K562 (cell line): ENCODE measurements around the gene MOB1A. TPM values are rescaled to one million over a fixed set of nuclear protein-coding genes. Genes with fewer than 3 reads are reported as not detected.

Experiments used
- BCOR ChIP-seq: fragments of 450-650 bp; IDR thresholded peaks from 2 replicates; pipeline ENCODE4 v1.6.1; 2016
- ID3 ChIP-seq, 2 experiments: fragments of 250-450 bp in 1 of 2; fragments of 450-650 bp in 1 of 2; sonication (Bioruptor Pico) in 1 of 2; IDR thresholded peaks; 2 replicates each; pipeline versions ENCODE4 v1.6.1 to v1.8.0; 2016 to 2021; ENCODE audit warnings: mild to moderate bottlenecking in 2 of 2, moderate library complexity in 2 of 2, missing compliant biosample characterization in 1 of 2, missing genetic modification characterization in 1 of 2
- L3MBTL2 ChIP-seq: fragments of 450-650 bp; IDR thresholded peaks from 2 replicates; pipeline ENCODE4 v1.6.1; 2016; ENCODE audit warnings: mild to moderate bottlenecking, moderate library complexity
- MED1 ChIP-seq: sonication (generic); formaldehyde crosslinking; IDR thresholded peaks from 2 replicates; pipeline ENCODE4 v1.8.1; 2023; ENCODE audit warnings: missing genetic modification reagents, borderline replicate concordance
- RAD21 ChIP-seq, 2 experiments: fragments of 250-450 bp in 1 of 2; fragments of 450-650 bp in 1 of 2; sonication (Bioruptor Pico) in 1 of 2; formaldehyde crosslinking in 1 of 2; IDR thresholded peaks in 1 of 2; conservative IDR thresholded peaks in 1 of 2; 2 replicates each; pipeline versions ENCODE4 v1.4.0 to v1.8.0; 2020 to 2022; ENCODE audit warnings: mild to moderate bottlenecking in 2 of 2, moderate library complexity in 1 of 2
- RAD51 ChIP-seq: fragments of 450-650 bp; IDR thresholded peaks from 2 replicates; pipeline ENCODE4 v1.7.1; 2016; ENCODE audit warnings: low read depth, mild to moderate bottlenecking, borderline replicate concordance
- RBFOX2 ChIP-seq: fragments of 200-400 bp; formaldehyde crosslinking; IDR thresholded peaks from 2 replicates; pipeline ENCODE4 v1.6.1; 2017; ENCODE audit warnings: low read depth, mild to moderate bottlenecking, low read length, moderate library complexity
- TFE3 ChIP-seq: fragments of 450-650 bp; formaldehyde crosslinking; IDR thresholded peaks from 2 replicates; pipeline ENCODE4 v1.4.0; 2020; ENCODE audit warnings: mild to moderate bottlenecking, mixed read lengths
- TOE1 ChIP-seq, 2 experiments: fragments of 450-650 bp in 1 of 2; sonication (generic) in 1 of 2; formaldehyde crosslinking in 1 of 2; IDR thresholded peaks; 2 replicates each; pipeline versions ENCODE4 v1.7.1 to v1.8.0; 2016 to 2022; ENCODE audit warnings: borderline replicate concordance in 2 of 2, mild to moderate bottlenecking in 2 of 2, antibody characterized with exemption in 1 of 2, inconsistent platforms in 1 of 2, low read depth in 1 of 2, missing genetic modification reagents in 1 of 2, moderate library complexity in 1 of 2
- USF1 ChIP-seq: sonication (generic); formaldehyde crosslinking; IDR thresholded peaks from 2 replicates; pipeline ENCODE4 v1.9.0; 2022; ENCODE audit warnings: mild to moderate bottlenecking, missing genetic modification reagents
- polyA plus RNA-seq, 8 experiments: library from polyadenylated mRNA; depleted of rRNA in 4 of 8; stranded (reverse) in 5 of 8; unstranded in 3 of 8; fragments of >200 nt; fragmentation: Nextera tagmentation in 2 of 8; fragmentation: Illumina TruSeq in 1 of 8; extraction: Ambion mirVana in 2 of 8; extraction: Trizol in 1 of 8; gene quantifications; 2 replicates each; pipeline versions ENCODE4 v1.2.1 to v1.2.3, GENCODE V29; 2011 to 2014; ENCODE audit warnings: inconsistent platforms in 1 of 8, missing spikeins in 1 of 8
- total RNA-seq, 7 experiments: library from RNA; depleted of rRNA in 6 of 7; stranded (reverse); fragments of >200 nt in 6 of 7; fragmentation: Illumina TruSeq in 2 of 7; extraction: Trizol in 2 of 7; gene quantifications; 2 replicates each; pipeline versions ENCODE4 v1.2.1 to v1.2.3, GENCODE V29; 2011 to 2021; ENCODE audit warnings: low replicate concordance in 1 of 7
- TF ChIP-seq, protein P1 (sequence below): sonication (generic); formaldehyde crosslinking; IDR thresholded peaks from 2 replicates; pipeline ENCODE4 v1.5.0; 2020; ENCODE audit warnings: missing genetic modification reagents
- TF ChIP-seq, protein P2 (sequence below): fragments of 250-450 bp; sonication (Bioruptor Pico); IDR thresholded peaks from 2 replicates; pipeline ENCODE4 v1.5.0; 2021

MOB1A gene
- total and polyA plus RNA-seq, 9 of the 15 experiments (the other 6 are each of a cell fraction or from before 2014, with no cell fraction given) = 24.8 to 100 (median 60.2) TPM

DNA sequence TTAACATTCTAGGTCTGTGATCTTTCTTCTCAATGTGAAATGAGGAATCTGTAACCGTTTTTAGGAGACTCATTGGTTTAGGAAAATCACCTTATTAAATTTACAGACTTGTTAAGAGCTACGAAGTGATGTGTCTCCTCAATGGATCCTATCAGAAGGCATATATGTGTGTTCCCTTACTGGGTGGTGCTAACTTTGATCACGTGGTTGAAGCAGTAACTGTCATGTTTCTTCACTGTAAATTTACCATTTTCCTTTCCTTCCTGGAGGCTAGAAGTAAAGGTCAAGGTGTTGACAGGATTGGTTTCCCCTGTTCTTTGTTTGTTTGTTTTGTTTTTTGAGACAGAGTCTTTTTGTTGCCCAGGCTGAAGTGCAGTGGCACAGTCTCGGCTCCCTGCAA, 18.4 kb upstream of the MOB1A start (continued):
- peak; percentile 26; the same call in 1 of the 2 replicates for TF ChIP-seq L3MBTL2
- 0 out of 2 replicates have a peak, but pooled peaks have one; percentile 27 for TF ChIP-seq BCOR
- TF ChIP-seq RBFOX2 = 0 out of 2 replicates have a peak, but pooled peaks have one; percentile 40
- peak; percentile 50; the same call in 1 of the 2 replicates for TF ChIP-seq USF1 (CRISPR knock-in tag)
- peak; percentile 97 for TF ChIP-seq TFE3 (CRISPR knock-in tag)
- TF ChIP-seq MED1 = no peak
- TF ChIP-seq RAD21 (CRISPR knock-in tag; conservative IDR thresholded peaks at IDR 0.05 in 1 of 2, IDR thresholded peaks at IDR 0.05 in 1 of 2) = no peak
- TF ChIP-seq RAD51 = peak; percentile 95
- TF ChIP-seq, protein P1, sequence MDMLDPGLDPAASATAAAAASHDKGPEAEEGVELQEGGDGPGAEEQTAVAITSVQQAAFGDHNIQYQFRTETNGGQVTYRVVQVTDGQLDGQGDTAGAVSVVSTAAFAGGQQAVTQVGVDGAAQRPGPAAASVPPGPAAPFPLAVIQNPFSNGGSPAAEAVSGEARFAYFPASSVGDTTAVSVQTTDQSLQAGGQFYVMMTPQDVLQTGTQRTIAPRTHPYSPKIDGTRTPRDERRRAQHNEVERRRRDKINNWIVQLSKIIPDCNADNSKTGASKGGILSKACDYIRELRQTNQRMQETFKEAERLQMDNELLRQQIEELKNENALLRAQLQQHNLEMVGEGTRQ (CRISPR knock-in tag) = peak; percentile 75
- TF ChIP-seq TOE1 (IDR thresholded peaks at IDR 0.05; ENCODE audit: borderline replicate concordance) = peak; percentile 96
- no peak for TF ChIP-seq TOE1 (CRISPR knock-in tag; IDR thresholded peaks at IDR 0.05; ENCODE audit: borderline replicate concordance, low read depth)
- TF ChIP-seq, protein P2, sequence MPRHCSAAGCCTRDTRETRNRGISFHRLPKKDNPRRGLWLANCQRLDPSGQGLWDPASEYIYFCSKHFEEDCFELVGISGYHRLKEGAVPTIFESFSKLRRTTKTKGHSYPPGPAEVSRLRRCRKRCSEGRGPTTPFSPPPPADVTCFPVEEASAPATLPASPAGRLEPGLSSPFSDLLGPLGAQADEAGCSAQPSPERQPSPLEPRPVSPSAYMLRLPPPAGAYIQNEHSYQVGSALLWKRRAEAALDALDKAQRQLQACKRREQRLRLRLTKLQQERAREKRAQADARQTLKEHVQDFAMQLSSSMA (CRISPR knock-in tag) = no peak
- no peak for TF ChIP-seq ID3 (CRISPR knock-in tag; IDR thresholded peaks at IDR 0.05)
- TF ChIP-seq ID3 (tag; IDR thresholded peaks at IDR 0.05) = peak; percentile 80
